Liver (tissue), 3 donors: ENCODE data around the gene EIF2AK3.

Source experiments
- CTCF ChIP-seq: fragments of 150-350 bp; IDR thresholded peaks from 2 replicates; pipeline ENCODE4 v1.5.1; 2017; ENCODE audit warnings: improper control_type of control experiment, low read depth, low read length; ENCODE audit not compliant: missing input control
- EGR1 ChIP-seq, 2 donors: IDR thresholded peaks; 2 replicates each; pipeline ENCODE4 v1.6.1; 2016 to 2018; ENCODE audit warnings: antibody characterized with exemption in 2 of 2, low read depth in 2 of 2
- FOXA1 ChIP-seq: IDR thresholded peaks from 2 replicates; pipeline ENCODE4 v1.6.1; 2016; ENCODE audit warnings: antibody characterized with exemption
- GABPA ChIP-seq, 2 donors: IDR thresholded peaks in 1 of 2; conservative IDR thresholded peaks in 1 of 2; 2 replicates each; pipeline ENCODE4 v1.6.1; 2016; ENCODE audit warnings: antibody characterized with exemption in 2 of 2, mild to moderate bottlenecking in 1 of 2, moderate library complexity in 1 of 2
- HNF4A ChIP-seq, 2 donors: conservative IDR thresholded peaks; 2 replicates each; pipeline ENCODE4 v1.6.1; 2016; ENCODE audit warnings: antibody characterized with exemption in 2 of 2, mild to moderate bottlenecking in 2 of 2
- JUND ChIP-seq, 2 donors: IDR thresholded peaks; 2 replicates each; pipeline ENCODE4 v1.6.1; 2016; ENCODE audit warnings: antibody characterized with exemption in 2 of 2
- MAX ChIP-seq: IDR thresholded peaks from 2 replicates; pipeline ENCODE4 v1.6.1; 2016; ENCODE audit warnings: antibody characterized with exemption
- RAD21 ChIP-seq, 2 donors: IDR thresholded peaks; 2 replicates each; pipeline ENCODE4 v1.6.1; 2016; ENCODE audit warnings: antibody characterized with exemption in 2 of 2, mild to moderate bottlenecking in 2 of 2
- REST ChIP-seq: IDR thresholded peaks from 2 replicates; pipeline ENCODE4 v1.6.1; 2016; ENCODE audit warnings: antibody characterized with exemption, mild to moderate bottlenecking
- SP1 ChIP-seq: IDR thresholded peaks from 2 replicates; pipeline ENCODE4 v1.6.1; 2018; ENCODE audit warnings: antibody characterized with exemption, mild to moderate bottlenecking
- TAF1 ChIP-seq: conservative IDR thresholded peaks from 2 replicates; pipeline ENCODE4 v1.6.1; 2016; ENCODE audit warnings: antibody characterized with exemption, mild to moderate bottlenecking
- YY1 ChIP-seq: IDR thresholded peaks from 2 replicates; pipeline ENCODE4 v1.6.1; 2016; ENCODE audit warnings: antibody characterized with exemption, mild to moderate bottlenecking
- TF ChIP-seq, protein P1 (sequence below): IDR thresholded peaks from 2 replicates; pipeline ENCODE4 v1.6.1; 2016; ENCODE audit warnings: antibody characterized with exemption
- TF ChIP-seq, protein P2 (sequence below): IDR thresholded peaks from 2 replicates; pipeline ENCODE4 v1.6.1; 2016; ENCODE audit warnings: antibody characterized with exemption
- donor health status: healthy.
- donor health status: healthy.

- TF ChIP-seq SP1 (no peak), CTCF (no peak), FOXA1 (no peak), MAX (no peak), TAF1 (no peak), HNF4A (conservative IDR thresholded peaks at IDR 0.05) (no peak), RAD21 (IDR thresholded peaks at IDR 0.05) (no peak), REST (no peak), YY1 (no peak), GABPA (IDR thresholded peaks at IDR 0.05 in 1 of 2, conservative IDR thresholded peaks at IDR 0.05 in 1 of 2) (no peak), EGR1 (IDR thresholded peaks at IDR 0.05; ENCODE audit: low read depth in 2 of 2) (no peak), JUND (IDR thresholded peaks at IDR 0.05) (no peak)
- TF ChIP-seq, protein P1, sequence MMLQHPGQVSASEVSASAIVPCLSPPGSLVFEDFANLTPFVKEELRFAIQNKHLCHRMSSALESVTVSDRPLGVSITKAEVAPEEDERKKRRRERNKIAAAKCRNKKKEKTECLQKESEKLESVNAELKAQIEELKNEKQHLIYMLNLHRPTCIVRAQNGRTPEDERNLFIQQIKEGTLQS = no peak
- TF ChIP-seq, protein P2, sequence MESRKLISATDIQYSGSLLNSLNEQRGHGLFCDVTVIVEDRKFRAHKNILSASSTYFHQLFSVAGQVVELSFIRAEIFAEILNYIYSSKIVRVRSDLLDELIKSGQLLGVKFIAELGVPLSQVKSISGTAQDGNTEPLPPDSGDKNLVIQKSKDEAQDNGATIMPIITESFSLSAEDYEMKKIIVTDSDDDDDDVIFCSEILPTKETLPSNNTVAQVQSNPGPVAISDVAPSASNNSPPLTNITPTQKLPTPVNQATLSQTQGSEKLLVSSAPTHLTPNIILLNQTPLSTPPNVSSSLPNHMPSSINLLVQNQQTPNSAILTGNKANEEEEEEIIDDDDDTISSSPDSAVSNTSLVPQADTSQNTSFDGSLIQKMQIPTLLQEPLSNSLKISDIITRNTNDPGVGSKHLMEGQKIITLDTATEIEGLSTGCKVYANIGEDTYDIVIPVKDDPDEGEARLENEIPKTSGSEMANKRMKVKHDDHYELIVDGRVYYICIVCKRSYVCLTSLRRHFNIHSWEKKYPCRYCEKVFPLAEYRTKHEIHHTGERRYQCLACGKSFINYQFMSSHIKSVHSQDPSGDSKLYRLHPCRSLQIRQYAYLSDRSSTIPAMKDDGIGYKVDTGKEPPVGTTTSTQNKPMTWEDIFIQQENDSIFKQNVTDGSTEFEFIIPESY = no peak
Observed at GRCh38 chr2:88654714-88655113, 27.4 kb upstream of the EIF2AK3 start.
